NOMO-1 treated with dmso at 0.1 percent for 144 hours (cell line): ENCODE results near the gene PPBP.

Experiments
- DNase-seq: peaks from one replicate; lab custom pipeline; 2025; ENCODE audit not compliant: unreplicated experiment; lab: John Stamatoyannopoulos, UW

The PPBP gene, protein sequence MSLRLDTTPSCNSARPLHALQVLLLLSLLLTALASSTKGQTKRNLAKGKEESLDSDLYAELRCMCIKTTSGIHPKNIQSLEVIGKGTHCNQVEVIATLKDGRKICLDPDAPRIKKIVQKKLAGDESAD

DNA sequence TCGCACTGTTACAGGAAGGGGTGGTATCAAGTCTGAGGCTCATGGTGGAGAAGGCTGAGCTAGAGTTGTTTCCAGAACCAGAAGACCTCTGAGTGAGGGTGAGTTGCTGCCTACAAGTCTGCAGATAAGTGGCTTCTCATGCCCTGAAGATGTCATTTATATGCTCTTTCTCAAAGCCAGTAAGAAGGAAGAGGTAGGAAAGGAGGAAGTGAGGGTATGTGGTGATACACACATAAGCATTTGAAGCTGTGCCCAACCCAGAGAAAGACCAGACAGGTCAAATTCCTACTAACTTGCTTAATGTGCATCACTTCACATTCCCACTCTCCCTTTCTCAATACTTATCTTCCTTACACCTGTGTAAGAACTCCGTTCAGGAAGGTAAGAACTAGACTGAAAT lies at the start of gene PPBP:
Gene PPBP (minus strand): TSS at position 130 of the 400 bp plus-strand sequence. CDS start 87 bp downstream, at position 43.
- DNase-seq = no peak

GRCh38 chr4:74037076-74037955 lies 49.3 kb upstream of the PPBP start:
- DNase-seq = no peak

DNA sequence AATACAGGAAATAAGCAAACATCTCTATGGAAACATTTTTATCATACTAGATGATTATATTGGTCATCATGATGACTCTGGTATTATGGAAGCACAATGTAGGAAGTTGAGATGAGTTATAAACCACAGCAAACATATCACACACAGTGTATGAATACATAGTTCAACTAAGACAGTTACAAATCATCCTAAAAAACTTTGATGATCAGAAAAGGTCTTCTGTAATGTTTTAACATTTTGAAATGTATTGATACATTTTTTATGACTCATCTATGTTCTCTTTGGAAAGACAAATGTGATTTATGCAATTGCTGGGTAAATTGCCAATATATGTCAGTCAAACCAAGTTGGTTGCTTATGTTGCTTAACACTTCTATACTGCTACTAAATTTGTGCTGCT lies 45.7 kb upstream of the PPBP start:
- DNase-seq = no peak

GRCh38 chr4:74032064-74032463 lies 44.1 kb upstream of the PPBP start:
- DNase-seq = no peak

DNA sequence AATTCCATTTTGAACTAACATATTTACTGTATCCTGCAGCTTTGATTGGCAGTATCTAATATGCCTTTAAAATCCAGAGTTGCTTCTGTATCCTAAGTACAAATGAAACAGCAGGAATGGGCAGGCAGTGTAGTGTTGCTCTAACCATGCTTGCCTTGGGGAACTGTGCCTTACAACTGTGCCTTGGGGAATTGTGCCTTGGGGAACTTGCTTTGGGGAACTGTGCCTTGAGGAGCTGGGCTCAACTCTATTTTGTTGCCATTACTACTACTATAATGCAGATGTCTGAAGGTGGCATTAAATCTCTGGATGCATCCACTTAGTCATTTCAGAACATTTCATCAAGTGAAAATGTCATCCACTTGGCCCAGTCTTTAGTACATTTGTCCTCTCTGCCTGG lies 43.6 kb upstream of the PPBP start:
- no peak for DNase-seq

- DNase-seq = no peak
These were observed 42.3 kb upstream of the PPBP start for GRCh38 chr4:74030285-74030684.

DNA sequence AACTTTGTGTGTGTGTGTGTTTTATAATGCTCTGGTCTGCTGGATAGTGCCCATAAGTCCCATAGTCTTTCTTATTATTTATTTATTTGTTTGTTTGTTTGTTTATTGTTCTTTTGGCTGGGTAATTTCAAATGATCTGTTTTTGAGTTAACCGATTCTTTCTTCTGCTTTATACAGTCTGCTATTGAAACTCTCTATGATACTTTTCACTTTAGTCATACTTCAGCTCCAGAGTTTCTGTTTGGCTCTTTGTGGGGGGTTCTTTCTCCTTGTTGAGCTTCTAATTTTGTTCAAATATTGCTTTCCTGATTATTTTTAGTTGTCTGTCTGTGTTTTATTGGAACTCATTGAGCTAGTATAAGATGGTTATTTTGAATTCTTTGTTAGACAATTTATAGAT lies 40.5 kb upstream of the PPBP start:
- no peak for DNase-seq

DNA sequence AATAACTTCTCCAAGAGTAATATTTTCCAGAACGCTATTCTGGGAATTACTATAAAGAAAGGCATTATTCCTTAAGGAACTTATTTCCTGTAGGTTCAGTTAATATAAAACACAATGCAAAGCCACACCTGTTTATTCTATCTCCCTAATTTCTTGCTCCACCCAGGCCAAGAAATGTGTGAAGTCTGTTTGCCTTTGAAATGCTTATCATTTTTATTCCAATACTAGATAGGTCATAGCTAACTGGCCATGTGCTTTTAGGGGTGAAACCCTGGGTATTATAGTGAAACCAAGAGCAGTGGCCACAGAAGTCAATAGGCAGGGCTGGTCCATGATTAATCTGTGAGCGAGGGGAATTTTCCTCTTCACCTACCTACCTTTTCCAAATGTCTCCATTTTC lies 35.7 kb upstream of the PPBP start:
- no peak for DNase-seq

- DNase-seq = no peak
These were observed 33.6 kb upstream of the PPBP start for GRCh38 chr4:74021601-74022000.

DNA sequence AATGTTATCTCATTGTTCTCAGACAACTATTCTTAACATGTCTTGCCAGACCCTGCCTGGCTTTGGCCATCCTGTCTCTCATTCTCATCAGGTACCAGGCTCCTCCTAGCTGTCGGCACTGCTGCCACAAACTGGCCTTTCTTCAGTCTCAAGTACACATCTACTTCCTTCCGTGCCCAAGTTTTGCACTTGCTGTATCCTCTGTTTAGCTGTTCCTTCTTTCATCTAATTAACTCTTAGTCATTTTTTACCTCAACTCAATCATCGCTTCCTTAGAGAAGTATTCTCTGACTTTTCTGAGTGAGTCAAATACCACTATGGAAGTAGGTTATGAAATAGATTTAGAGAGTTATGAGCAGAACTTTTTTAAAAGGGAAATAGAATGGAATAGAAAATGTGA lies 30.8 kb upstream of the PPBP start:
- peak; percentile 88 for DNase-seq

- no peak for DNase-seq
These were observed 30.1 kb upstream of the PPBP start for GRCh38 chr4:74018116-74018515.

GRCh38 chr4:74016068-74016467 lies 28.1 kb upstream of the PPBP start:
- no peak for DNase-seq

DNA sequence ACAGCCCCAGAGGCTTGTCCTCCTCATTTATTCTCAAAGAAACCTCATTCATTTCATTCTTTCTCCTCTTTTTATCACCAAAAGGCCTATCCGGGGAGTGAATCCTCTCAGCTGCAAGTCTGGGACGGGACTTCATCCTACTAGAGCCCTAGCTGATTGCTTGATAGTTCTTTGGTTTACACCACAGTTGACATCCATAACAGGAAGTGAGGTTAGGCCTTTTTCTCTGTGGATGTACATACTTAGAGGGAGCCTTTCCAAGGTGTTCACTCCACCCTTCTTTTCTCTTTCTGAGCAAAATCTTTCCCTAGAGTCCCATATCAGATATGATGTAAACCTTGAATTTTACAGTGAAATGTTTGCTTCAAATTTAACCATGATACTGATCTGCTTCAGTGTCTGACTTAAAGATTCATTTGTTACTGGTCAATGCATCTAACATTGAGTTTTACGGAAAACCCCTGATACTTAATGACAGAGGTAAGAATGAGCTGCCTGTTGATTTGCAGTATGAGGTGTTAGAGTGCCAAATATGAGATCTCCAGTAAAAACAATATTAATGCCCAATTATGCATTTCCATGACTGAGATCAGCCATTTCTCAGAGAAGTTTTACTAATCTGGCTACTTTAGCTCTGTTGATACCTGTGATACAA lies 27.3 kb upstream of the PPBP start:
- no peak for DNase-seq

DNA sequence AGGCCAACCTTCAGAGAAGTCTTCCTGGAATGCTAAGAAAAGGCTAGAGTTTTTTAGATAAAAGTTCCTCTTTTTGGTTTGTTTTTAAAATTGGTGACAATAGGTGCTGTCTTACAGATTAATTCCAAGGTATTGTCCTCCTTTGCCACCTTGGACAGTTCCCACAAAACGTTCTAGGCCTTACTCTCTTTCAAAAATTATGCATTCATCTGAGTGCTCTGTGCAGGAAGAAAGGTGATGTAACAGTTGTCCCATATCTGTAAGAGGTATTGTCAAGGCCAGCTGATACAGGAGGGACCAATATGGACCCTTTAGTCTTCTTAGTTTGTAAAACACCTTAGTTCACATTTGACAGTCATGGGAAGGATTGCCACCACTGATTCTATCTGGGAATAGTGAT lies 26.3 kb upstream of the PPBP start:
- DNase-seq = no peak

GRCh38 chr4:74013264-74013663 lies 25.3 kb upstream of the PPBP start:
- DNase-seq = no peak

GRCh38 chr4:74012130-74012529 lies 24.1 kb upstream of the PPBP start:
- DNase-seq = no peak

GRCh38 chr4:74009307-74009706 lies 21.3 kb upstream of the PPBP start:
- DNase-seq = no peak

- DNase-seq = no peak
These were observed 18.1 kb upstream of the PPBP start for GRCh38 chr4:74006009-74006476.

DNA sequence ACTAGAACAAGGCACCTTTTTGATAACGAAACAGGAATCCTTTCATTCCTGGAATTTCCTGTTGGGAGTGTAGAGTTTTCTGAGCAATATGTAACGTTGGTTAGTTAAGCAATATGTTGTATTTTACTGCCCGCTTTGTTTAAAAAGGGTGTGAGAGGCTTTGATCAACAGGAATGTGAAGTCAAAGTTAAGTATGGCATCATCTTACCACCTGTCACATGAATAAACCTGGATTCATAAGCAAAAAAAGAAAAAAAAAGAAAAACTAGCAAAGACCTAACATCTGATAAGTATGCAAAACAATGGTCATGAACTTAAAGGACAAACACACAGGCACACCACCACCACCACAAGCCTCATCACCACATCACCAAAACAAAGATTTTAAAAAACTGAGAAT lies 17.5 kb upstream of the PPBP start:
- DNase-seq = no peak

DNA sequence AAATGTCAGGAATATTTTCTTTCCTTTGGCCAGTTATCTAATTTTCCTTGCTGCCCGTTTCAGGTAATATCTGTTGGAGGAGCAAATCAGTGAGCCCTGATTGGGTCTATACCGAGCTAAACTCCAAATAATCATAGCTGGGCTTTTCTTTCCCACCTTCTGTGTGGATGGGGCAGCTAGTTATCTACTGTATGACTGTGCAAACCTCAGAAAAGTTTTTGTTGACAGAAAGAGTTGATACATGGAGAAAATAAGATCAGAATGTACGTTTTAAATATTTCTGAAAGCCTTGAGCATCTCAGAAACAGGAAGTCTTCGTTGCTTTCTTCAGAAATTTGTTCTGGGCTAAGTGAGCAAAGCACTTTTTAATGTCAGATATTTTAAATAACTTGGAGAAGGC lies 16.7 kb upstream of the PPBP start:
- no peak for DNase-seq

DNA sequence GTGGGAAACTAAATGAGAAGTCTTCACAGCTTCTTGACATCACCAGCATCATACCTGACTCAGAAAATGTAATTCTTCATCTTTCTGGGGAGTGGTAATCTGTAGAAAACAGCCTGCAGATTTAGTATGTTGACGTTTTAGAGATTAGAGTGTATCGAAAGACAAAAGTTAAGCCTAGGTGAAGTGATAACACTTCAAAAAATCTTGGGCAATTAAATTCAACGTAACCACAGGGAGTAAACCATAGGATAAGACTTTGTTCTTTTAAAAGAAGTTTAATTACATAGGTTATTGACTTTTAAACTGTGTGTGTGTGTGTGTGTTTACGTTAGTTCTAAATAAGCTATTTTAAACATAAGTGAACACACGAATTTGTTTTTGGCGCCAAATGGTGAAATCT lies 12.3 kb upstream of the PPBP start:
- DNase-seq = no peak
